Raji (cell line): ENCODE data around the gene HHEX.

Experiments
- POLR2A ChIP-seq: IDR thresholded peaks from 2 replicates; pipeline ENCODE4 v1.6.1; 2011; ENCODE audit warnings: low read depth, low read length, control low read depth; ENCODE audit not compliant: insufficient read depth

The HHEX gene

DNA sequence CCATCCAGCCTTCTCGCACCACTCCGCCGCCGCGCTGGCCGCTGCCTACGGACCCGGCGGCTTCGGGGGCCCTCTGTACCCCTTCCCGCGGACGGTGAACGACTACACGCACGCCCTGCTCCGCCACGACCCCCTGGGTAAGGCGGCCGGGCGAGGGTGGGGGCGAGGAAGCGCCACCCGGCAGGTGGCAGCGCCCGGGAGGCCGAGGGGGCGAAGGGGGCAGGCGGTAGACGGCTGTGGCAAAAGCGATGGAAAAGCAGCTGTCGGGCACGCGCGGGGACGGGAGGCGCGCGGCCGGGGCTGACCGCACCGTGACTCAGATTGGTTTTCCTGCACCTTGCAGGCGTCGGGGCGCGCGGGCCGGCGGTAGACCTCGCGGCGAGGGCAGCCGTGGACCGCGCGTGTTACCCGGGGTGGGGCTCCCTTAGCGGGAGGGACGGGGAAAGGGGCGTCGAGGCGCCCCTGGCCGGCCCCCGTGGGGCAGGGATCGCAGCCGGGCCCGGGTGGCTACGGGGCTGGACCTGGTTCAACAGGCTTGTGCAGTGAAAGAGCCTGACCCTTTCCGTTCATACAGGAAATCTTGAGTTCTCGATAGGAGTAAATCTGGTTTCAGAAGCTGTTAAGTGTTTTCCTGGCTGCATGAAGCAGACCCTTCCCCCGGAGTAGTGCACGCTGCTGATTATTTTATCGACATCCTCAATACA lies 608 bp downstream of the HHEX start:
- no peak for TF ChIP-seq POLR2A

DNA sequence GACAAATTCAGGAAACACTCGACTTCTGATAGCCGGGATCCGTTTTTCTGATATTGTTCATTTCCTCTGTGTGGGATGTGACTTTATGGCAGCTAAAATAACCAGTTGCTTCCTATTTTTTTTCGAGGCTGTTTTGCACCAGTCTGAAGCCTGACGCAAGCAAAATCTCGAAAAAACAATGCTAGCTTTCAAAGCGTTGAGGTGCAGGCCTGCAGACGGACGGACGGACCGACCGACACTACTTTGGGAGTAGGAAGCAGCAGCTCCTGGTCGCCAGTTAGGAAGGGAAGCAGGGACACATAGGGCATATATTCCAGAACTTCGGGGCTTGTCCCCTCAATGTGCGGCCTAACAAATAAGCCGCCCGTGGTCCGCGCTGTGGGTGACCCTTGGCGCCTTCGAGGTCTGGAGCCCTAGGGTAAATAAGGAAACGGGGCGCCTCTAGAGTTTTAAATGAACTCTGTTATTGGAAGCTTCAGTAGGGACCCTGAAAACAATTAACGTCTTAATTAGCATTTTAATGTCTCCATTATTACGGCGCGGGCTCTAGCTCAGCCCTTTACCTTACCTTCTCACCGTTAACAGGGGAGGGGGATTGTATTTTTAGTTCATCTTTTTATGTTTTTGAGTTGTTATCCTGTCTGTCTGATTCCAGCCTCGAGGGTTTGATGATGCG lies 1.3 kb downstream of the HHEX start:
- TF ChIP-seq POLR2A = no peak

DNA sequence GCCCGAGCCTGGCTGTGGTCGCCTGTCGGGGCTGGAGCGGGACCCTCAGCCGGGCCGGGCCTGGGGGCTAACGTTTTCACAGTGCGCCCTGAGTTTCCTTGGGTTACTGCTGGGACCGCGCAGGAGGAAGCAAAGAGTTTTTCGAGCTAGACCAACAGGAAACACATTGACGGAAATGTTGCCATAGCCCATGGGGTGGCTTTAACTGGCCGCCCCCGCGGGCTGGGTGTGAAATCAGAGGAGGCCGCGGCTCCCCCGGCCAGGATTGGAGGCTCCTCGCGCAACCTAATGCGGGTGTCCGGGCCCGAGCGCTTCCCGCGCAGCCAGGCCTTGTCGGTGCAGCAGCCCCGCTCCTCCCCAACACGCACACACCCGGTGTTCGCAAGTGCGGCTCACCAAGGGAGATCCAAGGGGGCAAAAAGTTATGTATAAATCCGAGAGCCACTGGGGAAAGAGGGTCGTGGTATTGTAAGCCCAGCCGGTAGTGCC lies 1.9 kb downstream of the HHEX start:
- TF ChIP-seq POLR2A = no peak

DNA sequence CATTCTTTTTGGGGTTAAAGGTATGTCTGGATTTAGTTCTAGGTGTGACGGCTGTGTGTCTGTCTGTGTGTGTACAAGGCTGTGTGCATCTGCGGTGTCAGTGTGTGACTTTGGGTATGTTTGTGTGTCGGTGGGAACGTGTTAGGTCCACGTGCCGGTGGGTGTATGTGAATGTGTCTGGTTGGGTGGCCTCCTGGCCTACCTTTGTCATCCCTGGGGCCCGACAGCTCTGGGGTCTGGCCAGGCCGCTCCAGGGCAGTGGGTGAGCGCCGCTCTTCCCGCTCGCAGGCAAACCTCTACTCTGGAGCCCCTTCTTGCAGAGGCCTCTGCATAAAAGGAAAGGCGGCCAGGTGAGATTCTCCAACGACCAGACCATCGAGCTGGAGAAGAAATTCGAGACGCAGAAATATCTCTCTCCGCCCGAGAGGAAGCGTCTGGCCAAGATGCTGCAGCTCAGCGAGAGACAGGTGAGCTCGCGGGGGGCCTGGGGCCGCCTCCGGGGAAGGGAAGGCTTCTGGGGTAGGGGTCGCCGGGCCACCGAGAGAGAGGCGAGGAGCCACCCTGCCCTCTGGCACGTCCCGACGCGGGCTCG lies 2.4 kb downstream of the HHEX start:
- TF ChIP-seq POLR2A = no peak

DNA sequence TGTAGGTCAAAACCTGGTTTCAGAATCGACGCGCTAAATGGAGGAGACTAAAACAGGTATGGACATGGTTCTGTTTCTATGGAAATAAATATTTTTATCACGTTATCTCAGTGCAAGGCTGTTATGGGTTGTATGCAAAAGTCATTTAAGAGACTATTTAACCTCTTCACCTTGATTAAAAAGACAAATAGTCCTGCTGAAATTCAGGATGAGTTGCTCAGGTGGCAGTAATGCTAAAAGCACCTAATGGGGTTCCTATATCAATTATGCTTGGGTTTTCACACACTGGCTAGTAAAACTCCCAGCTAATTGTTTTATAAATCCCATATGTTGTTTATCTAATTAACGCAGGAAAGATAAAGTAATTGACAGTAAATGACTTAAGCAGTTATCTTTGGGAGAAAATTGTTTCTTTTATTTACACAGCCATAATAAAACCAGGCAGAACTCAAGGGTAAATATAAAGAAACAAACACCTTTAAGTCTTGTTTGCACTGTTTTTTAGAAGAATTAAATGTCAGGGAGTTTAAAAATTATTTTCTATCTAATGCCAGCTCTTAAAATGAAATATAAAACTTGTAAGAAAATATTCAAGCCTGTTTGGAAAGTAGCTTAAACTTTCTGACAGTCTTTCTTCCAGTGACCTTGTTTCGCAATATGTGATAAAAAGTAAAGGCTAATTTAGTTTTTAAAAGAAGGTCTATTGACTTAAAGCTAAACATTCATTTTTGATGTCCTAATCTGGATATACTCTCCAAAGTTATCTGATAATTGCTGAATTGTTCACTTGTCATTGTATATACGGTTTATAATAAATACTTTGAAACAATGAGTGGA lies 3.2 kb downstream of the HHEX start:
- no peak for TF ChIP-seq POLR2A

DNA sequence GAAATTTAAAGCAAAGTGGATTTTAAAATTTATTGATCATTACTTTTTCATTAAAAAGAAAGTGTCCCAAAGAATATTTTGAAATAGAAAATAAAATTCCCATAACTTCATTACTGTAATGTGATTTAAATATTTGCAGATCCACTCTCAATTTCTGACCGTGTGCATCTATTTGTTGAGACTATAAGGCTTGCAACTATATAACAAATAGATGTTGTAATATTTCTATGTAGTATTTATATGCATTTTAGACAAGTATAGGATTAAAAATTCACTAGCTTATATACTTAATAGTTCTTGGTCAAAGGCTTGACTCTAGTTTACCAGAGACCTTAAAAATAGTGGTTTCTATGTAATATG lies 3.8 kb downstream of the HHEX start:
- no peak for TF ChIP-seq POLR2A

DNA sequence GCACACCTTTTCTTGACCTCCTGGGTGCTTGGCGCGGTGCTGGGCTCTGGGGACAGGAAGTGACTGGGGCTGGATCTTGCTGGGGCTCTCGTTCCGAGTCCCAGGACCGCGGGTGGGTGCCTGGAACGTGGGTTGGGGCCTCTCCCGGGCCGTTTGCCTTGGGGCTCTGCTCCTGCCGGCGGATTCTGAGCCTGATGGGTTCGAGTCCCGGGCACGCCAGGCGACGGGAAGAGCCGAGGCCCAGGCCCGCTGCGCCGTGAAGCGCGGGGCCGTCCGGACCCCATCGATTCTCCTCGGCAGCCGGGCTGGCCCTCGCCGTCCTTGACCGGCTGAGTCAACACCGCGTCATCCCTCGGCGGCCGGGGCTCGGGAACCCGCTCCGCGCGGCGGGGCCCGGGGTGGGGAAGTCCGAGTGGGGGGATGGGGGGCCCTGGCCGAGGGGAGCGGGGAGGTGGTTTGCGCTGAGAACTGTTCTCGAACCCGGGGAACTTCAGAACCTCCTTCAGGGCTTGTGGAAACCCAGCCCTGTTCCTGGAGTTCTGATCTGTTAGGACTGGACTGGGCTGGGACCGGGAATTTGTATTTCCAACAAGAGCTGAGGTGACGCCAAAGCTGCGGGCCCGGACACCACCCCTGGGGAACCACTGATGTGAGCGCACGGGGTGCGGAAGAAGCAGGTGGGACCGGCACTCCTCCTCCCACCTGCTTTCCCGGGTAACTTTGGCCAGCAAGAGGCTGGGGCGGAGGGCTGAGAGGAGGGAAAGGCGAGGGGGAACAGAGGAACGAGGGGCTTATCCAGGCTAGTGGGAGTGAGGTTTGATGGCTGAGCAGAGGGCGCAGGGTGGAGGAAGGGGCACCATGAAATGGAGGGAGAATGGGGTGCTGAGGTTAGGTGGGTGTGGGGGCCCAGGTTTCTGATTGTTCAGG lies 6.2 kb downstream of the HHEX start:
- TF ChIP-seq POLR2A = no peak

DNA sequence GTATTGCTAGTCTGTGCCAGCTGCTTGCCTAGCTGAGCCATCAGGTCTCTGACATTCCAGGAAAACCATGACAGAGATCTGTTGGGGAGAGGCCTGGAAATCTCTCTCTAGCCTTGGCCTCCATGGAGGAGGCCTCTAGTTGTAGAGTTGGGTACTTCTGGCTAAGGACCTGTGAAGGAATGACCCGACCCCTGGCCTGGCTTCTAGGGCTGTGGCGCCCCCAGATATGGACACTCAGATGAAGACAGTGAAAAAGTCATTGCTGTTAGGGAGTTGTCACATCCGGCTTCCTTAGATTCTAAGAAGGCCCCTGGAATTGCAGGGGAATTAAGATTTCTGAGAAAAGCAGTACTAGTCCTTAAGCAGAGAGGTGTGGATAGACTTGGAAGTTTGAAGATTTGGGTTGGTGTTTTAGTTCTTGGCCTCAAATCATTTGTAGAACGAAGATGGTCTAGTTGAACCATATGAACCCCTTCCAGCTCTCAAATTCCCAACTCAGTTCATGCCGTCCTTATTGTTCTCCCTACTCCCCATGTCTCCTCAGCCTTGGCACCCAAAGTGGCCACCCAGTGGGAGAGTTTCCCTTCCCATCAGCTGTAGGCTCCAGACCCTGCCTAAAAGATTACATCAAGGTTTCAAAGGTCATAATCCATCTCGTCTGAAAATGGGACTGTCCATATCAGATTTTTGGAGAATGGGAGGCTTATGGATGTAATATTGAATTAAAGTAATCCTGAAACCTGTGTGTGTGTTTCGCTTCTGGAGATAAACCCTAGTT lies 7.0 kb downstream of the HHEX start:
- no peak for TF ChIP-seq POLR2A

DNA sequence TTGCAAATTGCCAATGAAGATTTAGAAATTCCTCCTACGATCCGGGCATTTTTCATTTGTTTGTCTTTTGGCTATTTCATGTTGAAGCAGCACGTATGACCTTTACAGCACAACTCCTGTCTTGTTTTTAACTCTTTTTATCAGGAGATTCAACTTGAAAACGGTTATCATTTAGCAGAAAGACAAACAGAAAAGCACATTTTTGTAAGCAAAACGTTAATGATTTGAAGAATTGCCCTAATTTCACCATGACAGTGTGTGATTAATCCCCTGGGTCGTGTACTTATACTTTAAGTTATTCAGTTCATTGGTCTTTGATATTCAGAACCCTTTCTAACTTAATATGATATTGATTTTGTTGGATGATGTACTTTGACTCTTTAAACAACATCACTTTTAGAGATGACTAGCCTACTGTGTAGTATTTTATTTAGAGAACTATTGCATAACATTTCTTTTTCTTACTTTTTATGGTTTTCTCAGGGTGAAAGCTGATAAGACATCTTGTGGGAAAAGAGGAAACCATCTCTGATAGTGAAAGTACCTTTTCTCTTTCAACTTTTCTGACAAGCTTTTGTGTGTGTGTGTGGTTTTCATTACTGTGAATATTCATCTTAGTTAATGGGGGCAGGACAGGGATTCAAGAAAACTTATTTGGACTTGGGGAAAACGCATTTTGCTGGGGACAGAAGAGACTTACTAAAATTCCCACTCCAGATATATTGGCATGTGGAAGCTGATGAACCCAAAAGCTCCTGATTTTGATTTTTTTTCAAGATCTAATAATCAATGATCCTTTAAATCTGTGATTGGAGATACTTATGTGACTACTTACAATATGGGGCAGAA lies 8.1 kb downstream of the HHEX start:
- no peak for TF ChIP-seq POLR2A

DNA sequence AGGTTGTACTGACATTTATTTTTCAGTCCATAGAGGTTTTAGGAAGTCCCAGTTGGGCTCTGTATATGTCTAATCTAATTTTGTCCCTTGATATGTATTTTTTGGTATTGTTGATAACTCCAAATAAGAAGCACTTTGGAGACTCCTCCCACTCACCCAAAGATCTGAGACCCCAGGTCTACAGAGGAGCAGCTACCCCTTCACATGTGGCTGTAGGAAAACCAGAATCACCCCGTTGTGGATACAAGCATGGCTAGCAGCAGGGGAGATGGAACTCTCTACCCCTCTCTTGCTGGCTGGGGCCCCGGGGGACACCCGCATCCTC lies 9.4 kb downstream of the HHEX start:
- TF ChIP-seq POLR2A = no peak

DNA sequence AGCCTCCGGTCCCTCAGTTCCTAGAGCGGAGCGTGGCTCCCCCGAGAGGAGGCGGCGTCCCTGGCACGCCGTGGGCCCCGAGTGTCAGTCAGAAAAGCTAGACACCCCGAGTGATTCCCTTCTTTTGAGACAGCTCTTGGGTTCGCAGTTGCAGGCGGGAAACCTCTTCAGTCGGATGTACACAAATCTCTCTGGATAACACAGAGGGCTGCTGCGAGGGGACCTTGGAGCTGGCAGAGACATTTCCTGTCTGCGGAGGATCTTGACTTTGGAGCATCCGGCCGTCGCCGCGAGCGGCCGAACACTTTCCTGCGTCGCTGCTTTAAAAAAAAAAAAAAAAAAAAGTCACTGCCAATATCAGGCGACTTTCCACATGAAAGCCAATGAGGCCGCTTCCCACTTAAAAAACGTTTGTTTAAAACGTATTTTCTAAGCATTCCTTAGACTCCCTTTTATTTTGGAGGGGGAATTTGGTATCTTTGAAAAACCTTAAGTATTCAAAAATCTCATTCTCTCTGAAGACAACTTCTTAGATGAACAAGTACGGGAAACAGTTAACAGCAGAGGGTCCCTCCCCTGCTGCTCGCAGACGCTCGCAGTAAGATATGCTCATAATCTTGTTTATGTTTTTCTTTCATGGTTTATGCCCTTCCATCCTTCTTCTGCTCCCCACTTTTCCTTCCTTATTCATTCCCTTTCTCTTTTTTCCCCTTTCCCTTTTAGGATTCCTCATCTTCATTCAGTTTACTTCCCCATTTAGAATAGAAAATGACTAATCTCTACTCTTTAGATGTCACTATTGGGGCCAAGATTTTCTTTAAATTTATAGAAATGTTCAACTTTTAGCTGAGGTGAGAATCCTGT lies 10.0 kb downstream of the HHEX start:
- TF ChIP-seq POLR2A = no peak

DNA sequence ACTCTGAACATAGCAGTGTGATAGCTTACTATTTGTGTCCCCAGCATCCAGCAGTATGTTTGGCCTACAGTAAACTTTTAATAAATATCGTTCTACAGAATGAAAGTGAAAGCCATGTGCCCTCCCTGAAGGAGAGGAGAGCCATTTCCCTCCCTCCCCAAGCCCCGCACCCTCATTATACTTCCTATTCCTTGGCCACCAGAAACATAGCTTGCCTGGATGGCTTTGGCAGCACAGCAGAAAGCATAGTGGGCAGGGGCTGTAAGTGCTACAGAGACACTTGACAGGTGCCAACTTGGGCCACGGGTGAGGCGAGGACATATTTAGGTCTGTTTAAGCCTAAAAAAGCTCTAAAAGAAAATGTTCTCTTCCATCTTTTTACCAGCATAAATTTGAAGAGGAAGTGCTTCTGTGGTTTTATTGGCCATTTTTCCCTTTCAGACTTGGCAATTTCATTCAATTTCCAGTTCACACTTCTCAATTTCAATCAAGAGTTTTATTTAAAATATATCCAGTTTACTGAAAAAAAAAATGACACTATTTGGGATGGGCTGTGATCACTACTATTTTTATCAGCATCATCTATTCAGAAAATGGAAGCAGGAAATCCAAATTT lies 12.7 kb downstream of the HHEX start:
- no peak for TF ChIP-seq POLR2A
